ENCODE data around the gene MAP3K21.

The MAP3K21 gene

GRCh38 chr1:233360525-233361102 lies 33.1 kb downstream of the MAP3K21 start:
- DNase-seq: no peak

DNA sequence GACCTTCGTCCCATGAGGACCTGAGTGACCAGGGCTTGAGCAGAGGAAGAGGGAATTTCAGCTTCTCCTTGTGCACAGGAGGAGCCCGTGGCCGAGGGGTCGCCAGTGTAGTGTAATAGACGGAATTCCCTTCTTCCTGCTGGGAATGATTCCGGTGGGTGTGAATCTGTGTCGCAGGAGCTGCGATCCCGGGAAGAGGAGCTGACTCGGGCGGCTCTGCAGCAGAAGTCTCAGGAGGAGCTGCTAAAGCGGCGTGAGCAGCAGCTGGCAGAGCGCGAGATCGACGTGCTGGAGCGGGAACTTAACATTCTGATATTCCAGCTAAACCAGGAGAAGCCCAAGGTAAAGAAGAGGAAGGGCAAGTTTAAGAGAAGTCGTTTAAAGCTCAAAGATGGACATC lies 34.4 kb downstream of the MAP3K21 start:
- peak; percentile 6 for DNase-seq

GRCh38 chr1:233362743-233363142 lies 35.2 kb downstream of the MAP3K21 start:
- no peak for DNase-seq

DNA sequence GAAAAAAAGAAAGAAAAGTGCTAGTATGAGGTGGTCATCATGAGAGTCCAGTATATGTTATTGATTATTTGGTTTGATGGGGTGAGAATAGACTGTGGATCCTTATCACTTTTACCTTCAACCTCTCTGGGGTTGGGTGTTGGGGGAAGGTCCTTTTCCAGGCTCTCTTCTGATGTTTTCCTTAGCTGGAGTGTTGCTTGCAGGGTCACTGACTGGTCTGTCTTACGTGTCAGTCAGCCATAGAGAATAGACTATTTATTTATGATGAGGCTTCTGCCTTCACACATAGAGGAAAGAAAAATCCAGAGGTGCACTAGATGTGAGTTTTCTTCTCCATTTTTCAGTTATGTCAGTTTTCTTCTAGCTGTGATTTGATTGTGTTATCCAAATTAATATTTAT lies 36.5 kb downstream of the MAP3K21 start:
- no peak for DNase-seq

DNA sequence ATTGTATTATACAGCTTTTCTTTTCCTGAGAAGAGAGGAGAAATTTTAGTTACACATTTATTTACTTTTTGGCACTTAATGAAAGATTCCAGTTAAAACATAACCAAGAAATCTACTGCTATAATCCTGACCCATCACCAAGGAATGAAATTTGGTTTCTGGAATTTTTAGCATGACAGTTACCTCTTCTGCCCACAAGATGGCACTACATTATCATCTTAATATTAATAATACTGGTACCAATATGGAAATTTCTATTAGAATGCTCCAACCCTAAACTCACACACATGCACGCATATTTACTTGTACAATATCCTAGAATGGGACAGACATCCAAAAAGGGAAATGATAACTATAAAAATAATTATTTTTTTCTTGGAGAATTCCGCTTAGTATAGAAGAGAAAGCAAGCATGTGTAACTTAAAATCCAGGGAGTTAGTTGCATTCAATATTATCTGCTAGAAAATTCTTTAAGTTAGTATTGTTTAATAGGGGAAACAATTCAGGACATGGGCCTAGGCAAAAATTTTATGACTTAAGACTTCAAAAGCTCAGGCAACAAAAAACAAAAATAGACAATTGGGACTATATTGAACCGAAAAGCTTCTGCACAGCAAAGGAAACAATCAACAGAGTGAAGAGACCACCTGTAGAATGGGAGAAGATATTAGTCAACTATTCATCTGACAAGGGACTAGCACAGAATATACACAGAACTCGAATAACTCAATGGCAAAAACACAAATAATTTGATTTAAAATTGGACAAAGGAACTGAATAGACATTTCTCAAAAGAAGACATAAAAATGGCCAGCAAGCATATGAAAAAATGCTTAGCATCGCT lies 37.4 kb downstream of the MAP3K21 start:
- peak; percentile 23 for DNase-seq

DNA sequence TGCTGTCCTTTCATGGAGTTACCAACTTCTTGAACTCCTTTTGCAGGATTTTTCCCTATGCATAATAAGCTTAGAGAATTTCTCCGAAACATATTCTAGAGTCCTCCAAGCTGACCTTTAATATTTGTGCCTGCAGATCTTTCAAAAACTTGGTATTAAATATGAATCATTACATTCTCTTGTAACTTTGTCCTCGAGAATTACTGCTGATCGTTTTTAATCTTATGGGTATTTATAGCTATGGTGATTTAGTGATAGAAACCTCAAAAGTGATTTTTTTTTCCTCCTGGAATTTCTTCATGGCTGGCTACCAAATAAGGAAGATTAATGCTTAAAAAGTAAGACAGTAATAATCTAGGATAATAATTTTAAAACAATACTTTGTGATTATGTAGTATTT lies 39.1 kb downstream of the MAP3K21 start:
- peak; percentile 29 for DNase-seq

DNA sequence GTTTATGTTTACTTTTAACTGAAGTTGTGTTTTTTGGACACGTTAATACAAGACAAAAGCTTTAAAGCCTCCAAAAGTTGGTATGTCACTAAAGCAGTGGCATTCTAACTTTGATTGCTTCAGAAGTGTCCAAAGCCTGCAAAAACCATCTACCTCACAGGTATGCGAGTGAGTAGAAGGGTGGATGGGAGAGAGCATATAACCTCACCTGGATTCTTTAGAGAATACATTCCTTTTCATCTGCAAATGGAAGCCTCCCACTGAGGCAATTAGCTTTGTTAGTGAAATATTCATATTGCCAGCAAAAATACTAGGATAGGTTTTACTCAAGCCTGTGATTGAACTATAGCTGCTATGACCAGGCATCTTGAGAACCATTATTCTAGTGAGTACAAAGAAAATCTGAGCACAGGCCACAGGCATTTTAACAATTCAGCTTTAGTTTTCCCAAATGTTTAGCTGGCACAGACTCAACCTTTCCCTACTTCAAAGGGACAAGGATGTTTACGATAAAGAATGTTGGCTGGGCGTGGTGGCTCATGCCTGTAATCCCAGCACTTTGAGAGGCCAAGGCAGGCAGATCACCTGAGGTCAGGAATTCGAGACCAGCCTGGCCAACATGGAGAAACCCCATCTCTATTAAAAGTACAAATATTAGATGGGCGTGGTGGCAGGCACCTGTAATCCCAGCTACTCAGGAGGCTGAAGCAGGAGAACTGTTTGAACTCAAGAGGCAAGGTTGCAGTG lies 39.7 kb downstream of the MAP3K21 start:
- peak; percentile 66 for DNase-seq

GRCh38 chr1:233368106-233368788 lies 40.7 kb downstream of the MAP3K21 start:
- DNase-seq: peak; percentile 13

GRCh38 chr1:233368789-233369130 lies 41.2 kb downstream of the MAP3K21 start:
- no peak for DNase-seq

DNA sequence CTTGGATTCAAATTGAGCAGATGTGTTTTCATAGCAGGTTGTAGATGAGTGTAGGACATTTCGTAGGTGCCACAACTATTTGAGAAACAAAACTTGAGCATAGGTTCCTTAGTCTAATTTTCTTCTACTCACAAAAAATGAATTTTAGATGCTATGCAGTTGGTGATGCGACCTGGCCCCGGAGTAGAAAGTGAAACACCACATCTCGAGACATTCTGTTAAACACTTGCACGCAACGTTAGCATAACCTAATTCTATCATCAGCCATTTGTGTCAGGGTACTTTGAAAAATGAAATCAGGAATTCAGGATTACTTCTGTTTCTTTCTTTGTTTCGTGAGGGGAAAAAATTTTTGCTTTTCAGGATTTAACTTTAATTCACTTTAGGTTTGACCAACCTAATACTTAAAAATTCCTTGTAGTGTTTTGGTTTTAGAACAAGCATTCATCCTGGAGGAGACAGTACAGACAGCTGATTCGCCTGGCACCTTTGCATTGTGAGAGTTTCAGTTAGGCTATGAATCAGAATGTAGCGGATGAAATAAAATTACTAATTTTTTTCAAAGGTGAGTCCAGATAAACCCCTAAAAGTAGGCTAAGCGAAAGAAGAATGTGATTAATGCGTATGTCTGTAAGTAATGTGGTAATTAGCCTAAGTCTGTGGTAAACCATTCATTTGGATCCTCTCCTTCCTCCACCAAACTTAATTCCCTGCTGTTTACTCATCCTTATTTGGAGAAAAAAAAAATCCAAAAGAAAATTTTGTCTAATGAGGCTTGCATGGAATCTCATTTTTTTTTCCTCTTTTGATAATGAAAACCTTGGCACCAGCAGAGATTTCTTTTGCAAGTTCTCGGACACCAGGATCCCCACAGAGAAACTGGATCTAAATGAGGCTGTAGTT lies 44.9 kb downstream of the MAP3K21 start:
- DNase-seq: peak; percentile 9

DNA sequence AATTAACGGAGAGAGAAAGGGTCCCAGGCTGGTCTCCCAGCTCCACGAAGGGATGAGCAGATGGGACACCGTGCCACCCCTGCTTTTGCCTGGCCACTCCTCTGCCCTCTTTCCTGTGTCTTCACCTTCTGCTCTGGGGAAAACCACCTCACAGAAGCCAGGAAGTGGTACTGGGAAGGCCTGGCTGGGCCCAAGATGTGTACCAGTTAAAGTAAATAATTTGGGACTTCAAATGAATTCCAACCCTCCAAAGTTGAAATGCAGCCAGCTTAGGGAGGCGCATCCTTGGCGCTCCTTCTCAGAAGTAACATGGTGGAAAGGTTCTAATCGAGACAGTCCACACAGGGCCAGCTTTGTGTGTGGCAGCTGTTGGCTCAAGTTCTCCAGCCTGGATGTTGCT lies 45.7 kb downstream of the MAP3K21 start:
- no peak for DNase-seq

DNA sequence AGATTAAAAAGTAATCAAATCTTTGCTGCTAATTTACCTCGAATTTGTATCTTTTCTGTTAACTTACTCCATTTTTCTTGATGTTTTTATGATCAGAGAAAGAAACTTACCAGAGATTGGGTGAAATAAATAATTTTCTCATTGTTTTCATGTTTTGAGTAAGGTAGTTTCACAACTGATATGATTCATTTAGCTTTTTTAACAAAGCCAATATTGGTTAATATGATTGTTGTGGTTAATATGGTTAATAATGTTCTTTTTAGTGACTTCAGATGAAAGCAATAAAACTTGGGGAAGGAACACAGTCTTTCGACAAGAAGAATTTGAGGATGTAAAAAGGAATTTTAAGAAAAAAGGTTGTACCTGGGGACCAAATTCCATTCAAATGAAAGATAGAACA lies 48.1 kb downstream of the MAP3K21 start:
- DNase-seq: no peak

DNA sequence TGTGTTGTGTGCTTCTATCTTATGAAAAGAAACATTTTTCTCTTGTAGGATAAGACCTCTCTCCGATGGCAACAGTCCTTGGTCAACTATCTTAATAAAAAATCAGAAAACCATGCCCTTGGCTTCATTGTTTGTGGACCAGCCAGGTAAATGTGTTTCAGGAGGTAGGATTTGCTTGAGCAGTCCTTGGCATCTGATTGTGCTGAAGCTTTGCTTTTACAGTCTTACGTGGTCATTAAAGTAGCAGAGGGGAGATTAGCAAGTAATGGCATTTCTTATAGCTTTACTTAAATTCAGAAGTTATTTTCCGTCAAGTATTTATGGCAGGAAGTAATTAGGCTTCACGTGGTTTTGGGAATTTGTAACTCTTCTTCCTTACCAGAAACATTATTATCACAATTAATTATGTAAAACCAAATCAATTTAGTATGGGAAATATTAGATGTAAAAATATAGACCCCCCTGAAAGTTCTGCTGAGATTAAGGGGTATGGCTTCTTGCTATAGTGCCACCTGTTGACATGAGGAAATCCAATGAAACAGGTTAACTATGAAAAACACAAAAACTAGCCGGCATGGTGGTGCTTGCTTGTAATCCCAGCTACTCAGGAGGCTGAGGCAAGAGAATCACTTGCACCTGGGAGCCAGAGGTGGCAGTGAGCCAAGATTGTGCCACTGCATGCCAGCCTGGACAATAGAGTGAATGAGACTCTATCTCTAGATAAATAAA lies 49.0 kb downstream of the MAP3K21 start:
- DNase-seq: no peak

- no peak for DNase-seq
These were observed 52.4 kb downstream of the MAP3K21 start for GRCh38 chr1:233379869-233380438.

DNA sequence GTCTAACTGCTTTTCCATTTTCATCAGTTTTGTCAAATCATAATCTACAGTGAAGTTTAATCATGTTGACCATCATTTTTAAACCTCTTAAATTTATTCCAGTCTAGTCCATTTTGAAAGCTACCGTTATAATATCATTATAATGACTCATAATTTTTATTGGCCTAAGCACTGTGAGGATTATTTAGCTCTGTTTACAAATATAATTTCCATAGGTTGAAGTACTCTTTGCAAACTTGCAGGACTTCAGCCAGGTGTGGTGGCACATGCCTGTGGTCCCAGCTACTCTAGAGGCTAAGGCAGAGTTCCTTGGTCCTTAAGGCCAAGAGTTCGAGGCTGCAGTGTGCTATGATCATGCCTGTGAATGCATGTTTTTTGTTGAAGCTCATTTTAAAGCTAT lies 54.3 kb downstream of the MAP3K21 start:
- DNase-seq: no peak

DNA sequence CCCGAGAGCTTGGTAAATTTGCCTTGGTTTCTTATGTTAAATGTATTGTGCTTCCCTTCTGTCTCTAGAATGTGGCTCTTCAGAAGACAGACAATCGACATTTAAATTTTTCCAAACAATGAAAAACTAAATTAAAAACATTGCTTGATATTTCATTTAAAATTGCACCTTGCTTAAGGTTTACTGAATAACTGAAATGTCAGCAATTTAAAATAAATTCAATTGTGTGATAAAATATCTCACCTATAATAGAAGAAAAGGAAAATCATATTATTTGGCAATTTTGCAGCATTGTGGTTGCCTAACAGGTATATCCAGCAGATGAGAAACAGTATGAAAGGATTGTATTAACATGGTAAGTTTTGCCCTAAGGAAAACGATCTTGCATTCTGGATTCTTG lies 56.5 kb downstream of the MAP3K21 start:
- DNase-seq: no peak

DNA sequence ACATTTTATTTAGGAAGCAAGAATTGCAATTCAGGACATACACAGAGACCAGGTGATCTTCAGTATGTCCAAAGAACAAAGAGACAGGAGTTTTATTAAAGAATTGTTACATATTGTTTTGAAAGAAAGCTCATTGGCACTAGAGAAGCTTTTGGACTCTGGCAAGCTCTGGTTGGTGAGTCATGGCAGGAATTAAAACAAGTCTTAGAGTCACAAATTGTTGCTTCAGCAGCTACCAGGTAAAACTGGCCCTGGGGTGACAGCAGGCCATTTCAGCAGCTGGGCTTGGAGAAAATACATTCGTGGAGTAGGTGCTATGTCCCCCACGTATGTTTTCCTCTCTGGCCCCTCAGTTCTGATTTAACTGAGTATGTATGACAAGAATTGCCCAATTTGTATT lies 58.8 kb downstream of the MAP3K21 start:
- no peak for DNase-seq

DNA sequence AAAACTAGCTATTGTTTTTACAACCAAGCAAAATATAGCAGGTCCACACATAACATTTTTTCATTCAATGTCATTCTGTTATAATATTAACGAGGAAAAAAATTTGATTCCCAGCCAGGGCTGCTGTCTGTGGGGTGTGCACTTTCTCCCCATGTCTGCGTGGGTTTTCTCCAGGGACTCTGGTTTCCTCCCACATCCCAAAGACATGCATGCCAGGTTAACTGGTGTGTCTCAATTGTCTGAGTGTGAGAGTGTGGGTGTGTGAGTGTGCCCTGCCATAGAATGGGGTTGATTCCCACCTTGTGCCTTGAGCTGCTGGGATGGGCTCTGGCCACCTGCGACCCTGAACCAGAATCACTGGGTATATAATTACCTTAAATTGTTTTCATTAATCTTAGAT lies 60.1 kb downstream of the MAP3K21 start:
- no peak for DNase-seq

DNA sequence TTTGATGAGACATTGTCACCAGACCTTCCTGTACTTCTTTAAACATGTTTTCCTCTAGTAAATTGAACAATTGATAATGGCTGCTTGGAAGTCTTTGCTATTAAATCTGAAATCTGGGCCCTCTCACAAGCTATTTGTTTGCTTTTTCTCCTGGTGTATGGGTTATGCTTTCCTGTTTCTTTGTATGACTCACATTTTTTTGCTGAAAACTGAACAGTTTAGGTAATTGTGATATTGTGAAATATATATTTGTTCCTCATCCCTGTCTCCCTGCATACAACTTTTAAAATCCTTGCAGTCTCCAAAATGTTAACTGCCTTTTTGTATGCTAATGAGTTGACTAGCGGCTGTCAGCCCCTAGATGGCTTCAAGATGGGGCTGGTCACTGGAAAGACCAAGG lies 61.6 kb downstream of the MAP3K21 start:
- DNase-seq: no peak

GRCh38 chr1:233389893-233390292 lies 62.4 kb downstream of the MAP3K21 start:
- DNase-seq: no peak
